ENCODE data around the gene ADAP1.
"Not testable (repeated sequence)": the region's sequence is repeated elsewhere in the genome, so short reads cannot be mapped to it uniquely, and the experiment has no call there.

Gene ADAP1

DNA sequence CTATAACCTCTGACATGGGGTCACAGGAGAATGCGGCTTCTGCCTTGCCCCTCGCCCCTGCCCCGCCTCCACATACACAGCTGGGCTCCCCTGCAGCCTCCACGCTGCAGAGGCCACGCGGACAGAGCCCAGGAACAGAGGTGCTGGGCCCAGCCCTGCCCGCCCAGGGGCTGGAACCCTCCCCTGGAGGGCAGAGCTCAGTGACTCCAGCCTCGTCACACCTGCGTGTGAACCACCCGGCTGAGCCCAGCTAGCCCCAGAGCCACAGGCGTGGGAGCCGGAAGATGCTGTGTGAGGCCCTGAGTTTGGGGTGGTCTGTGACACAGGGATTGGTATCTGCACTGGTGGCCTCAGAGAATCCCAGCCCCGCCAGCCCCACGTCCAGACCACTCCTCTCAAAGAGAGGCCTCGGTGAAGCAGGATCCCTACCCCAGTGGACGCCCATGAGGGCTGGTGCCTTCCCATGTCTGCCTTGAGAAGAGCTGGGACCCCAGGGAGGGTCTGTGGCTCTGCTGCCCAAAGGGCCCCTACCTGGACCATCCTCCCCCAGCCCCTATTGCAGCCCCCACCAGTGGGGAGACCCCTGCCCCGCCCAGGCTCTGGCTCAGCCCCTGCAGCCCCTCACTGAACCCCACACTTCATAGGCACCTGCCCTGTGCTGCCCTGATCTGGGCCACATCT lies 8.1 kb upstream of the ADAP1 start:
- H3K4me3 ChIP-seq (ENCODE audit: low read depth, low read length): no peak overlapping the region
- no peak for DNase-seq (ENCODE audit: low read depth)

DNA sequence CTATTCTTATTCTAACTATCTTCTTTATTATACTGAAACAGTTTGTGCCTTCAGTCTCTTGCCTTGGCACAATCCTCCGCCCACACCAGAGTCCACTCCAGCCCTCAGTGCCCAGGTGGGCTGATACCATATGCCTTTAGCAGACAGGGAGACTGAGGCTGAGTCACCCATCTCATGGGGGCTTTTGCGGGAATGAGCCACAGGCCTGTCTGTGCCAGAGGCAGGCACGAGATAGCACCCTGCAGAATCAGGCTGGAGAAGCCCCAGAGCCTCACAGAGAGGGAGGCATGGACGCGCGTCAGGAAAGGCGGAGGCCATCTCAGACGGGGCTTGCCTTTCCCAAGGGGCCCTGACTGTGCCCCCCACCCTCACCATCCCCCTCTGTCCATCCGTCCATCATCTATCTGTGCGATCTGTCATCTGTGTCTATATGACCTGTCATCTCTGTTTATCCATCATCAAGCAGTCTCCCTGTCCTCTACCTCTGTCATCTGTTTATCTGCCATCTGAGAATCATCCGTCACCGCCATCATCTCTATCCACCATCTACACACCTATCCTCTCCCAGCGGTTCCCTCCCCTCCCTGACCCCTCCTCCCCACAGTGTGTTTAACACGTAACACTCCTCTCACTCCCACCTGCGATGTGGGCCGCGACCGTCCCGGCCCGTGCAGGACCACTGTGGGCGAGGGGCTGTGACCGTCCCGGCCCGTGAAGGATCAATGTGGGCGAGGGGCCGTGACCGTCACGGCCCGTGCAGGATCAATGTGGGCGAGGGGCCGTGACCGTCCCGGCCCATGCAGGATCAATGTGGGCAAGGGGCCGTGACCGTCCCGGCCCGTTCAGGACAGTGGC lies 7.3 kb upstream of the ADAP1 start:
- no peak overlapping the region for H3K4me3 ChIP-seq (ENCODE audit: low read depth, low read length)
- no peak for DNase-seq (ENCODE audit: low read depth)

DNA sequence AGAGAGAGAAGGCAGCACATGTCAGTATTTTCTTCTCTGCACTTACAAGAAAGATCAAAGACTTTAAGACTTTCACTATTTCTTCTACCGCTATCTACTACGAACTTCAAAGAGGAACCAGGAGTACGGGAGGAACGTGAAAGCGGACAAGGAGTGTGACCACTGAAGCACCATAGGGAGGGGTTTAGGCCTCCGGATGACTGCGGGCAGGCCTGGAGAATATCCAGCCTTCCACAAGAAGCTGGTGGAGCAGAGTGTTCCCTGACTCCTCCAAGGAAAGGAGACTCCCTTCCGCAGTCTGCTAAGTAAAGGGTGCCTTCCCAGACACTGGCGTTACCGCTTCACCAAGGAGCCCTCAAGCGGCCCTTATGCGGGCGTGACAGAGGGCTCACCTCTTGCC lies 6.5 kb upstream of the ADAP1 start:
- not testable (repeated sequence) for DNase-seq (ENCODE audit: low read depth); H3K4me3 ChIP-seq (ENCODE audit: low read depth, low read length)

DNA sequence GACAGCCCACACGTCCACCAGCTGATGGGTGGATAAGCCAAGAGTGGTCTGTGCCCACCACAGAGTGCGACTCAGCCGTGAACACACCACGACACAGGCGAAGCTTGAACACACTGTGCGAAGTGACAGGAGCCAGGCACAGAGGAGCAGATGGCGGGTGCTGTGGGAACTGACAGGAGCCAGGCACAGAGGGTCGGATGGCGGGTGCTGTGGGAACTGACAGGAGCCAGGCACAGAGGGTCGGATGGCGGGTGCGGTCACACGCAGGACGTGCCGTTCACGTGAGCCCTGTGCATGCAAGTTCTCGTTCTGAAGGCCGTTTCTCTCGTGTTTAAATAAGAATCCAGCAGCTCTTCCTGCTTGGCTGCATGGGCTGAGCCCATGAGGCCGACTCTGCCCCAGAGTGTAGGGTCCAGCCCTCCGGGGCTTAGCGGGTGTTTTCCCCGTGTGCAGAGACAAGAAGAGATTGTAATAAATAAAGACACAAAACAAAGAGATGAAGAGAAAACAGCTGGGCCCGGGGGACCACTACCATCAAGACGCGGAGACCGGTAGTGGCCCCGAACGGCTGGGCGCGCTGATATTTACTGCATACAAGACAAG lies 5.9 kb upstream of the ADAP1 start:
- no peak overlapping the region for H3K4me3 ChIP-seq (ENCODE audit: low read depth, low read length)
- no peak for DNase-seq (ENCODE audit: low read depth)

DNA sequence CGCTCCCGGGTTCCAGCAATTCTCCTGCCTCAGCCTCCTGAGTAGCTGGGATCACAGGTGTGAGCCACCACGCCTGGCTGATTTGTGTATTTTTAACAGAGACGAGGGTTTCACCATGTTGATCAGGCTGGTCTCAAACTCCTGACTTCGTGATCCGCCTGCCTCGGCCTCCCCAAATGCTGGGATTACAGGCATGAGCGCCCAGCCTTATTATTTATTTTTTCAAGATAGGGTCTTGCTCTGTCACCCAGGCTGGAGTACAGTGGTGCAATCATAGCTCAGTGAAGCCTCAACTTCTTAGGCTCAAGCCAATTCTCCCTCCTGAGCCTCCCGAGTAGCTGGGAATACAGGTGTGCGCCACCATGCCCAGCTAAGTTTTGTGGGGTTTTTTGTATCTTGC lies 5.3 kb upstream of the ADAP1 start:
- not testable (repeated sequence) for DNase-seq (ENCODE audit: low read depth); H3K4me3 ChIP-seq (ENCODE audit: low read depth, low read length)

DNA sequence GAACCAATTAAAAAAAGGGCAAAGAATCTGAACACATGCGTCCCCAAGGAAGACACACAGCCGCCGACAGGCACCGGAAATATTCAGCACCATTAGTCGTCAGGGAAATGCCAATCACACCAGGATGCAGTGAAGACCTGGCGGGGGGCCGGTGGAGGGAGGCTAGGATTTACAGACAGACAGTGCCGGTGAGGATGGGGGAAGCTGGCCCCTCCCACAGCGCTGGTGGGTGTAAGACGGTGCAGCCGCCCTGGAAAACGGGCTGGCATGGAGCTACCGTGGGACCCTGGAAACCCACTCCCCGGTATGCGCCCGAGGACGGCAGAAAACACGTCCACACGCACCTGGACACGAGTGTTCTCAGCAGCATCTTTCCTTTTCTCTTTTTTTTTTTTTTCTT lies 4.8 kb upstream of the ADAP1 start:
- DNase-seq (ENCODE audit: low read depth): no peak
- no peak overlapping the region for H3K4me3 ChIP-seq (ENCODE audit: low read depth, low read length)

DNA sequence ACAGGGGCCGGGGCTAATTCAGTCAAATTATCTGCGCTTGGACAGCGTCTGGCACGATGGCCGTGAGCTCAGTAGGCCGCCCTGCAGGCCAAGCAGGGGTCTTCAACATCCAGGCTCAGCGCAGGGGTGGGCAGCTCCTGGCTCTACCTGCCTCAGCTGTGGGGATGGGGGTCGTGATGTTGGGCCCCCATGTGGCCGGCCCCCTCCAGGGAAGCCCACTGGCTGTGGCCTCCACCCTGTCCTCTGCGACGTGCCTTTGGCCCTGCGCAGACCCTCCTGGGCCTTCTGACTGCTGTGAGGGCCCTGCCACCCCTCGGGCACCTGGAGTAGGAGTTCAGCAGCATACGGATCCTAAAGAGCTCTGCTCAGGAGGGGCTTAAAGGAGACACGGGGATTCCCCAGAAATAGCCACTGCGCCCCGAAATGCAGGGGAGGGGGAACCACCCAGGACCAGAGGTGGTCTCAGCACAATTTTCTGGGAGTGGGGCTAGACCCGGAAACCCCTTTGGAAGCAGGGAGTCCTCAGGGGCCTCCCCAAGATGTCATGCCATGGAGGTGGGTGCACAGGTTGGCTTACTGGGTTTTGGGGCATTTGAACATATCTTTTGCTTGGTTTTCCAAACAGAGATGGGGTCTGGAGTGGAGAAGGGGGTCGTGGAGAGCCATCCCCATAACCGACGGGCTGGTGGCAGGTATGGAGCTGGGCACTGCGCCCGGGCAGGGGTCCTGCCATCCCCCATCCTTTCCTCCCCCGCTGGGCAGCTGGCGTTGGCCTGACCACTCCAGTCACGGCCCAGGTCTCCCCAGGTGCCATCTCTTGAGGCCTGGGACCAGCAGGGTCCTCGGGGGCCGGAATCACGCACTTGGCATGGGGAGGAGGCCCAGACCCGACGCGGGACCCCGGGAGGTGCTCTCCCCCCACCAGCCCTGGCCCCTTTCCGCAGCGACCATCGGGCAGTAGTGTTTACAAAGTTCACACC lies 4.0 kb upstream of the ADAP1 start:
- DNase-seq (ENCODE audit: low read depth): no peak
- no peak overlapping the region for H3K4me3 ChIP-seq (ENCODE audit: low read depth, low read length)

DNA sequence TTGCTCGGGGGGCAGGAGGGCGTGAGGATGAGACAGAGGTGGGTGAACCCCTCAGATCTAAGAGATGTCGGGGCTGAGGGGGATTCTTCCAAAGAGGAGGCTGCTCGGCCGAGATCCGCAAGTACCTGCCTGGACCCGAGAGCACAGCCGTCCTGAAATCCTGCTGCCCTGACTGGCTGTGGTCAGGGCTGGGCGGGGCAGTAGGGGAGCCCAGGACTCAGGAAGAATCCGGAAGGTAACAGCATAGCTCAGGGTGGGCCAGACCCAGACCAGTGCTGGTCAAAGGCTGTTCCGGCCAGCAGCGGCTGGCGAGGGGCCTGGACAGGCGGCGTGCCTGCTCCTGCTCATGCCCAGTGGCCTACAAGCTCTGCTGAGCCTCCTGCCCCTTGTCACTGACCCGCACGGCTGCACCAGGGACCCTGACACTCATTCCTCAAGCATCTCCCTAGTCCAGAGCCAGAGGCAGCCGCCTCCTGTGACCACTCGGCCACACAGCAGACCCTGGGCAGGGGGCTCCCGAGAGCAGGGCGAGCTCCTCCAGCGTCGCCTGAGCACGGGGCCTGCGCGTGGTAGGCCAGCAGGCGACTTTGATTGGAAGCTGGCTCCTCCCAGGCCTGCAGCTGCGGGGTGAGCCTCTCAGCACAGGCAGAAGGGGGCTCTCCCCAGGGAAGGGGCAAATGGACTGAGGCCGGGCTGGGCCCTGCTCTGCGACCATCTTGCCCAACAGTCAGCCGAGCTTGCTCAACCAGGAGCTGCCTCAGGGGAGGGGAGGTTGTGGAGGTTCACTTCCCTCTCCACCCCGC lies 3.1 kb upstream of the ADAP1 start:
- no peak for DNase-seq (ENCODE audit: low read depth)
- no peak overlapping the region for H3K4me3 ChIP-seq (ENCODE audit: low read depth, low read length)

DNA sequence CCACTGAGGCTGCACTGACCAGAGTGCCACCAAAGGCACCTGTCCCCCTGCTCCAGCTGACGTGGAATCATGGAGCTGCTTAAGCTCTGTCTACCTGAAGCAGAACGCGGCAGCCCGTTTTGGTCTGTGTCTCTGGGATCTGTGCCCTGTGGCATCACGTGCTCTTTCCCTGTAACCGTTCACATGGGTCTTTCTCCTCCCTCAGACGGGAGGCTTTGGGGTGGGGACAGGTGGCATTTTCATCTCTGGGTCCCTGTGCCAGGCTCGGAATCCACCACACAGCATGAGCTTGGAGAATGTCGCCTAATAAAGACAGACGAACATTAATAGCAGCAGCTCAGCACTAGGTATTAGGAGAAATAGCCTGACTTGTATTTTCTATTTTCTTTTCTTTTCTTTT lies 1.6 kb upstream of the ADAP1 start:
- no peak overlapping the region for H3K4me3 ChIP-seq (ENCODE audit: low read depth, low read length)
- no peak for DNase-seq (ENCODE audit: low read depth)

DNA sequence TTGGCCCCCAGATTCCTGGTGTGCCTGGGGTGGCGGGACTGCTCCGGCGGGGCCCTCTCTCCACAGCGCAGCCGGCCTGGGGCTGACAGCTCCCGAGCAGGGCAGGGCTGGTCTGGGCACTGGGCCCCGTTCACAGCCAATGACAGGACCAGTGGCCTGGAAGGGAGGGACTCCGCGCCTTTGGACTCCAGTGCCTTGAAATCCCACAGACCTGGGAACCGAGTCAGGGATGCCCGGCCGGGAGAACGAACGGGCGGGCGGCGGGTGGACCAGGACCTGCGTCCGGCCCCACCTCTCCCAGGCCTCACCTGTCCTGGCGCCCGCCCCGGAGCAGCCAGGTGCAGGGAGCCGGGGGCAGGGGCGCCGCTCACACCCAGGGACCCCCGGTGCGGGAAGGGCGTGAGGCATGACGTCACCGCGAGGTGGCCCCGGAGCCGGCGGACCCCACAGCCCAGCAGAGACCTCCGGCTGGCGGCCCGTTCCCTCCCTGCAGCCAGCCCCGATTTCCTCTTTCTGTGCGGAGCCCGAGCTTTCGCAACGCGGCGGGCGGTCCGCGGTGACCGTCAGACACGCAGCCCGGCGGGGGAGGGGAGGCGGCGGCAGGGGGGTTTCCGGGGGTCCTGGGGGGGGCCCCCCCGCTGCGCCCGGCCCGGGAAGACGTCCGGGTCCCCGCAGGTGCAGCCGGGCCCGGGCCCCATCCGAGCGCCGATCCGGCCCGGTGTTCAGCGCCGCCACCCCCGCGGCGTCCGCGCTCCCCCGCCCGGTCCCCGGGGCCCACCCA lies 743 bp downstream of the ADAP1 start:
- H3K4me3 ChIP-seq (ENCODE audit: low read depth, low read length): peak overlapping the region; percentile 30
- DNase-seq (ENCODE audit: low read depth): no peak

DNA sequence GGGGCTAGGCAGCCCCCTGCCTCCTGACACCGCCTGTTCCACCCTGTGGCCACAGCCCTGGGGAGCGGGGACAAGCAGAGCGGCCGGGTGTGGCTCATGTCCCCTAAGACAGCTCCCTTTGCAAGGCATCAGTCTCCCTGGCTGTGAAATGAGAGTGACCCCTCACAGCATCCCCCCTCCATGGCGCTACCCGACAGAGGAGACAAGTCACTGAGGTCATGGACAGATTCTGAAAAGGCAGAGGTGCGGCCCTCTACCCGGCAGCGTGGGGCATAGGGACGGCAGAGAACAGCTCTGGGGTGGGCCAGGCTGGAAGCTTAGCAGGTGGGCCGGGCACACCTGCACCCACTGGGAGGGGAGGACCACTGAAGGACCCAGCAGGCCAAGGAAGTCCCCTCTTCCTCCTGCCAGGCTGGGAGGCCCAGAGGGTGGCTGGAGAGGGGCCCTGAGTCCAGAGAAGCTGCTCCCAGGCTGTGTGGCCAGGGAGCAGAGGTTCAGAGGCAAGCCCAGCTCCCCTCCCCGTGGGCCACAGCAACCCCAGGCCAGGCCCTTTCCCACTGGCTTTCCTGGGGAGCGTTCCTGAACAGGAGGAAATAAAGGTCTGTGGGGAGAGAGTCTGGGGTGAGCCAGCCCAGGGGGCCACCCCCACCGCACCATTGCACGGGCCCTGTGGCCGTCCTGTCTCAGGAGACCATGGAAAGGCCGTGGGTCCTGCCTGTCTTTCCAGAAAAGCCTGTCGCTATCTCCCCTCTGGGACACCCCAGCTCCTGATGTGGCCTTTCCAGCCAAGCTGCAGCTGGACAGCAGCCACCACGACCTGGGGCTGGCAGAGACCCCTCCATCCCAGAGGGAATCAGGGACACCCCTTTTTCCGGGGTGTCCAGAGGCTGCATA lies 1.7 kb downstream of the ADAP1 start:
- DNase-seq (ENCODE audit: low read depth): no peak
- no peak overlapping the region for H3K4me3 ChIP-seq (ENCODE audit: low read depth, low read length)

DNA sequence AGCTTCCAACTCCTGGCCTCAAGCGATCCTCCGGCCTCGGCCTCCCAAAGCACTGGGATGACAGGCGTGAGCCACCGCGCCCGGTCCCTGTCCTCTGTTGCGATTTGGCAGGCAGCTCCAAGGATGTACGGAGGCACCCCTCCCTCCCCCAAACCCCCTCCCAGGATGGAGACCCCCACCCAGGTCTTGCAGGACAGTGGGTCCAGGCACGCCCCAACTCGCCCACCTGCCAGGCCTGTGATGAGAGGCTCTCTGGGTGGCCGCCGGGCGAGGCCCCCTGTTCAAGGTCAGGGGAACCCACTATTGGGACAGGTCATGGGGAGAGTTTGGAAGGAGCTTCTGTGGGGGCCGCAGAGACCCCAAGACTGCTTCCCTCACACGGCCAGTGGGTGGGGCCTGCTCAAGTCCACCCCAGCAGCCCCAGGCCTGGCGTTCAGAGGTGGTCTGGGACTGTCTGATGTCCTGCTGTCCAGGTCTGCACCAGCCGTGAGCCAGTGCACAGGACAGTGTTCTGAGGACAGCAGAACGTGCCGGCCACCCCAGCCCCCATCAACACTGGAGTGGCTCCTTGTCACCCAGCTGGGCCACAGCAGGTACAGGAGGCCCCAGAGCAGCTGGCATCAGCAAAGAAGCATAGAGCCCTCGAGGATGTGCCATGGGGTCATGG lies 2.5 kb downstream of the ADAP1 start:
- H3K4me3 ChIP-seq (ENCODE audit: low read depth, low read length): no peak overlapping the region
- DNase-seq (ENCODE audit: low read depth): no peak

DNA sequence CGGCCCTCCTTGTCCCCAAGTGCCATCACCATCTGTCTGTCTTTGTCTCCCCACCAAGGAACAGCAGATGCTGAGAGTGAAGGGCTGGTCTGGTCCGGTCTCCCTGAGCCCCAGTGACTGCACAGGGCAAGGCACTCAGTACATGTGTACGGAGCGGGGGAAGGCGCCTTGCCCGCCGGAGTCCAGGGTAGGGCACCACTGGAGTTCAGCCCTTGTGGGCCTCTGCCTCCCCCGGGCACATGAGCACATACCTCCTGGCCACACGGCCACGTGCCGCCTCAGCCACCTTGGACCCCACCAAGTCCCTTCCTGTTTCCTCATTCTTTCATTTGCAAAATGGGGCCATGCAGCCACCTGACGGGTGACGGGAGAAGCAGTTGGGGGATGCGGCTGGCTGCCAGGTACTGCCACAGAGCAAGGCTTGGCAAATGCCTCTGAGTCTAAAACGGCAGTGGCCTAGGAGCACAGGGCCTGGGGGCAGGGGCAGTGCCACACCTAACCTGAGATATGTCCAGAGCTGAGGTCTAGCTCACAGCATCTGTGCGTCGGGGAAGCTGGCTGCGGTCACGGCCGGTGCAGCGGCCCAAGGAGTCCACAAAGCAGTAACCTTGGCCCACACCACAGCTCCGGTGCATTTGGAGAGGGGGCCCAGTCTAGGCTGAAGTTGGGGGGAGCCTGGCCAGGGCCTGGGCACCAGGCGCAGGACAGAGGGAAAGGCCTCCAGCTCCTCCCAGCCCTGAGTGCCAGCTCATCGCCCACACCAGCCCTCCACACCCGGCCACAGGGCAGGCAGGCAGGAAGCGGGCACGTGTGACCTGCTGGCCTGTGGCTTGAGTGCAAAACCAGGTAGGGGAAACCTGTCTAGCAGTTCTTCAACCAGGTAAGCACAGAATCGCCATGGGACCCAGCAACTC lies 5.2 kb downstream of the ADAP1 start:
- H3K4me3 ChIP-seq (ENCODE audit: low read depth, low read length): no peak overlapping the region
- DNase-seq (ENCODE audit: low read depth): no peak

DNA sequence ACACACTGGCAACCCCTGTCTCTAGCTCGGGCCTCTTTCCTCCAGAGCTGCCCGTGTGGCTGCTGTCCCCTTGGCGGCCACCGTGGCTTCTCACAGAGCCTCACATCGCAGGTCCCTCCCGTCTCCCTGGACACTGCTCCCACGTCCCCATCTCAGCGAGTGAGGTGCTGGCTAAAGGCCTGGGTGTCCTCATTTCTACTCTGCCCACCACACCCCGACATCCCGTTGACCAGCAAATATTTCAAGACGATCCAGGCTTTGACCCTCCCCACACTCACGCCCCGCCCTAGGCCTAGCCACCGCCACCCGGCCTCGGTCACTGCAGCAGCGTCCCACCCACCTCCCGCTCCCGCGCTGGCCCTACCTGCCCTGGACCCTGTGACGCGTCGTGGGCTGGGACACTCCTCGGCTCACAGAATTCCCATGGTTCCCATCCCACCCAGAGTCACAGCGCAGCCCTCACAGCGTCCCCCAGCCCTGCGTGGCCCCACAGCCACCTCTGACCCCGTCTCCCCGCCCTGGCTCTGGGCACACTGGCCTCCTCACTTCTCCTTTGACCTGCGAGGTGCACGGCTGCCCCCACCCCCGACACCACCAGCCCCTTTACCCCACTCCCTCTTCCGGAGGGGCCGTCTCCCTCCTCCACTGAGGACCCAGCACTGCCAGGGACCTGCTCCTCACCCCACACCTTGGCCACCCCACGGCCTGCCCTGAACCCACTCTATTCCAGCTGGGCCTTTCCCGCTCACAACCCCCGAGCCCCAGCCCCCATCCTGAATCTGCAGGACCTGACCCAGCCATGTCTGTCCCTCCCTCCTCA lies 6.9 kb downstream of the ADAP1 start:
- no peak for DNase-seq (ENCODE audit: low read depth)
- no peak overlapping the region for H3K4me3 ChIP-seq (ENCODE audit: low read depth, low read length)

Measured in skeletal muscle cell (primary cell).